Measurements from ENCODE around the gene LAMA3.
A peak's percentile ranks its signal among the peaks of the same experiment; 100 is the strongest.

LAMA3 gene

GRCh38 chr18:23798824-23799223, 109.6 kb downstream of the LAMA3 start:
- DNase-seq (ENCODE audit: low read depth in 1 of 2, low spot score in 1 of 2): no peak
- in situ Hi-C loops (cut with HindIII; ENCODE audit: low pct_unique_long_range_greater_than_20kb, low sequenced_read_pairs): no loop called here
- TF ChIP-seq JUND (IDR thresholded peaks at IDR 0.05; ENCODE audit: low read depth): no peak

- no peak for DNase-seq (ENCODE audit: low read depth in 1 of 2, low spot score in 1 of 2)
- in situ Hi-C loops (cut with HindIII; ENCODE audit: low pct_unique_long_range_greater_than_20kb, low sequenced_read_pairs): no loop called here
- TF ChIP-seq JUND (IDR thresholded peaks at IDR 0.05; ENCODE audit: low read depth): no peak
Observed at GRCh38 chr18:23799540-23799939, 110.3 kb downstream of the LAMA3 start.

- DNase-seq (ENCODE audit: low read depth in 1 of 2, low spot score in 1 of 2): no peak
- no peak for TF ChIP-seq JUND (IDR thresholded peaks at IDR 0.05; ENCODE audit: low read depth)
- in situ Hi-C loops (cut with HindIII; ENCODE audit: low pct_unique_long_range_greater_than_20kb, low sequenced_read_pairs): no loop called here
Observed at GRCh38 chr18:23800902-23801301, 111.6 kb downstream of the LAMA3 start.

- TF ChIP-seq JUND (IDR thresholded peaks at IDR 0.05; ENCODE audit: low read depth): no peak
Observed at GRCh38 chr18:23802817-23803216, 113.6 kb downstream of the LAMA3 start.

GRCh38 chr18:23803755-23804154, 114.5 kb downstream of the LAMA3 start:
- no peak for TF ChIP-seq JUND (IDR thresholded peaks at IDR 0.05; ENCODE audit: low read depth)
- DNase-seq (ENCODE audit: low read depth in 1 of 2, low spot score in 1 of 2): no peak
- in situ Hi-C loops (cut with HindIII; ENCODE audit: low pct_unique_long_range_greater_than_20kb, low sequenced_read_pairs): no loop called here

More at GRCh38 chr18:23802817-23803216, 113.6 kb downstream of the LAMA3 start:
- in situ Hi-C loops (cut with HindIII; ENCODE audit: low pct_unique_long_range_greater_than_20kb, low sequenced_read_pairs): no loop called here
- no peak for DNase-seq (ENCODE audit: low read depth in 1 of 2, low spot score in 1 of 2)

GRCh38 chr18:23805898-23806297, 116.6 kb downstream of the LAMA3 start:
- no peak for DNase-seq (ENCODE audit: low read depth in 1 of 2, low spot score in 1 of 2)
- in situ Hi-C loops (cut with HindIII; ENCODE audit: low pct_unique_long_range_greater_than_20kb, low sequenced_read_pairs): no loop called here
- no peak for TF ChIP-seq JUND (IDR thresholded peaks at IDR 0.05; ENCODE audit: low read depth)

GRCh38 chr18:23809415-23809814, 120.2 kb downstream of the LAMA3 start:
- in situ Hi-C loops (cut with HindIII; ENCODE audit: low pct_unique_long_range_greater_than_20kb, low sequenced_read_pairs): no loop called here

GRCh38 chr18:23810396-23810795, 121.1 kb downstream of the LAMA3 start:
- no peak for DNase-seq (ENCODE audit: low read depth in 1 of 2, low spot score in 1 of 2)
- no peak for TF ChIP-seq JUND (IDR thresholded peaks at IDR 0.05; ENCODE audit: low read depth)
- in situ Hi-C loops (cut with HindIII; ENCODE audit: low pct_unique_long_range_greater_than_20kb, low sequenced_read_pairs): no loop called here

More at GRCh38 chr18:23809415-23809814, 120.2 kb downstream of the LAMA3 start:
- no peak for DNase-seq (ENCODE audit: low read depth in 1 of 2, low spot score in 1 of 2)
- TF ChIP-seq JUND (IDR thresholded peaks at IDR 0.05; ENCODE audit: low read depth): no peak

- no peak for TF ChIP-seq JUND (IDR thresholded peaks at IDR 0.05; ENCODE audit: low read depth)
- DNase-seq (ENCODE audit: low read depth in 1 of 2, low spot score in 1 of 2): no peak
- in situ Hi-C loops (cut with HindIII; ENCODE audit: low pct_unique_long_range_greater_than_20kb, low sequenced_read_pairs): no loop called here
Observed at GRCh38 chr18:23811176-23811575, 121.9 kb downstream of the LAMA3 start.

GRCh38 chr18:23812546-23813440, 123.5 kb downstream of the LAMA3 start:
- in situ Hi-C loops (cut with HindIII; ENCODE audit: low pct_unique_long_range_greater_than_20kb, low sequenced_read_pairs): no loop called here

GRCh38 chr18:23814991-23815614, 125.8 kb downstream of the LAMA3 start:
- DNase-seq (ENCODE audit: low read depth in 1 of 2, low spot score in 1 of 2): no peak
- in situ Hi-C loops (cut with HindIII; ENCODE audit: low pct_unique_long_range_greater_than_20kb, low sequenced_read_pairs): no loop called here
- no peak for TF ChIP-seq JUND (IDR thresholded peaks at IDR 0.05; ENCODE audit: low read depth)

More at GRCh38 chr18:23812546-23813440, 123.5 kb downstream of the LAMA3 start:
- TF ChIP-seq JUND (IDR thresholded peaks at IDR 0.05; ENCODE audit: low read depth): no peak
- peak; percentile 6 to 39 for DNase-seq (ENCODE audit: low read depth in 1 of 2, low spot score in 1 of 2)

GRCh38 chr18:23816021-23816420, 126.8 kb downstream of the LAMA3 start:
- TF ChIP-seq JUND (IDR thresholded peaks at IDR 0.05; ENCODE audit: low read depth): no peak
- DNase-seq (ENCODE audit: low read depth in 1 of 2, low spot score in 1 of 2): no peak
- in situ Hi-C loops (cut with HindIII; ENCODE audit: low pct_unique_long_range_greater_than_20kb, low sequenced_read_pairs): no loop called here

- no peak for TF ChIP-seq JUND (IDR thresholded peaks at IDR 0.05; ENCODE audit: low read depth)
- DNase-seq (ENCODE audit: low read depth in 1 of 2, low spot score in 1 of 2): no peak
- in situ Hi-C loops (cut with HindIII; ENCODE audit: low pct_unique_long_range_greater_than_20kb, low sequenced_read_pairs): no loop called here
Observed at GRCh38 chr18:23816740-23817139, 127.5 kb downstream of the LAMA3 start.

Data from T47D (cell line).